HepG2 (cell line): ENCODE measurements around the gene HBQ1.
"Not testable (repeated sequence)": the region's sequence is repeated elsewhere in the genome, so short reads cannot be mapped to it uniquely, and the experiment has no call there.

ENCODE experiments used
- ETV6 ChIP-seq: sonication (generic); formaldehyde crosslinking; conservative IDR thresholded peaks from 2 replicates; pipeline ENCODE4 v1.4.0; 2020; ENCODE audit warnings: missing genetic modification reagents
- HCFC1 ChIP-seq: fragments of 150-350 bp; IDR thresholded peaks from 2 replicates; pipeline ENCODE4 v1.6.1; 2014; ENCODE audit warnings: low read depth, low read length
- KLF13 ChIP-seq: sonication (generic); formaldehyde crosslinking; IDR thresholded peaks from 2 replicates; pipeline ENCODE4 v1.4.0; 2020; ENCODE audit warnings: mild to moderate bottlenecking, missing genetic modification reagents
- ZNF274 ChIP-seq: sonication (generic); formaldehyde crosslinking; IDR thresholded peaks from 2 replicates; pipeline ENCODE4 v1.5.1; 2020; ENCODE audit warnings: mild to moderate bottlenecking, missing genetic modification reagents
- TF ChIP-seq, protein P1 (sequence below): sonication (generic); formaldehyde crosslinking; IDR thresholded peaks from 2 replicates; pipeline ENCODE4 v1.4.0; 2020; ENCODE audit warnings: missing genetic modification reagents

GRCh38 chr16:153129-153521, 27.1 kb upstream of the HBQ1 start:
- not testable (repeated sequence) for TF ChIP-seq ZNF274; ETV6 (CRISPR knock-in tag); KLF13 (CRISPR knock-in tag); HCFC1
- TF ChIP-seq, protein P1, sequence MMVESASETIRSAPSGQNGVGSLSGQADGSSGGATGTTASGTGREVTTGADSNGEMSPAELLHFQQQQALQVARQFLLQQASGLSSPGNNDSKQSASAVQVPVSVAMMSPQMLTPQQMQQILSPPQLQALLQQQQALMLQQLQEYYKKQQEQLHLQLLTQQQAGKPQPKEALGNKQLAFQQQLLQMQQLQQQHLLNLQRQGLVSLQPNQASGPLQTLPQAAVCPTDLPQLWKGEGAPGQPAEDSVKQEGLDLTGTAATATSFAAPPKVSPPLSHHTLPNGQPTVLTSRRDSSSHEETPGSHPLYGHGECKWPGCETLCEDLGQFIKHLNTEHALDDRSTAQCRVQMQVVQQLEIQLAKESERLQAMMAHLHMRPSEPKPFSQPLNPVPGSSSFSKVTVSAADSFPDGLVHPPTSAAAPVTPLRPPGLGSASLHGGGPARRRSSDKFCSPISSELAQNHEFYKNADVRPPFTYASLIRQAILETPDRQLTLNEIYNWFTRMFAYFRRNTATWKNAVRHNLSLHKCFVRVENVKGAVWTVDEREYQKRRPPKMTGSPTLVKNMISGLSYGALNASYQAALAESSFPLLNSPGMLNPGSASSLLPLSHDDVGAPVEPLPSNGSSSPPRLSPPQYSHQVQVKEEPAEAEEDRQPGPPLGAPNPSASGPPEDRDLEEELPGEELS (CRISPR knock-in tag) = not testable (repeated sequence)
